GM19324 (cell line): Measurements from ENCODE around the gene ENG.
A peak's percentile ranks its signal among the peaks of the same experiment; 100 is the strongest.
"Not testable (repeated sequence)": the region's sequence is repeated elsewhere in the genome, so short reads cannot be mapped to it uniquely, and the experiment has no call there.

Source experiments
- ATAC-seq: cut with Tn5 transposase; IDR thresholded peaks from one replicate; pipeline ENCODE4 v1.9.1; 2021; ENCODE audit warnings: mild to moderate bottlenecking, moderate library complexity; ENCODE audit not compliant: unreplicated experiment, low FRiP score

ENG gene

DNA sequence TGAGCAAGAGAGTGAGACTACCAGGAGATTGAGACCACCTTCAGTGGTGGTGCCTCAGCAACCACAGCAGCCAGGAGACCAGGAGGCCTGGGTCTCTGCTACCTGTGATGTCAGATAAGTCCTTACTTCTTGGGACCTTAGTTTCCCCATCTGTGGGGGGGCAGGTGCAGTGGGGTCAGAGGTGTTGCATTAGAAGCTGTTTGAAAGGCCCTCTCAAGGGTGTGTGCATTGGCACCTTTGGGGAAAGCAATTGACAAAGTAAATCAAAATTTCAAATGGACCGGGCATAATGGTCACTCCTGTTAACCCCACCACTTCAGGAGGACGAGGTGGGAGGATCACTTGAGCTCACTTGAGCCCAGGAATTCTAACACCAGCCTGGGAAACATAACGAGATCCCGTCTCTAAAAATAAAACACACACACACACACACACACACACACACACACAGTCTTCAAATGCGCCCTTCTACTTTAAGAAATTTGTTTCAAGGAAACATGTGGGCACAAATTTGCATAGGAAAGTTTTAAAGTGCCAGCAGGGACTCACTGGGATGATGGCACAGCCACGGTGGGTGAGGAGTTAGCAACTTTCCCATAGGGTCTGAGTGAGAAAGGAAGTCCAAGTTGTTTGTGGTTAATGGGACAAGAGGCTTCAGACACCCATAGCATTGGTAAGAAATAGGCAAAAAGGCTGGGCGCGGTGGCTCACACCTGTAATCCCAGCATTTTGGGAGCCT lies 24.4 kb upstream of the ENG start:
- no peak for ATAC-seq

DNA sequence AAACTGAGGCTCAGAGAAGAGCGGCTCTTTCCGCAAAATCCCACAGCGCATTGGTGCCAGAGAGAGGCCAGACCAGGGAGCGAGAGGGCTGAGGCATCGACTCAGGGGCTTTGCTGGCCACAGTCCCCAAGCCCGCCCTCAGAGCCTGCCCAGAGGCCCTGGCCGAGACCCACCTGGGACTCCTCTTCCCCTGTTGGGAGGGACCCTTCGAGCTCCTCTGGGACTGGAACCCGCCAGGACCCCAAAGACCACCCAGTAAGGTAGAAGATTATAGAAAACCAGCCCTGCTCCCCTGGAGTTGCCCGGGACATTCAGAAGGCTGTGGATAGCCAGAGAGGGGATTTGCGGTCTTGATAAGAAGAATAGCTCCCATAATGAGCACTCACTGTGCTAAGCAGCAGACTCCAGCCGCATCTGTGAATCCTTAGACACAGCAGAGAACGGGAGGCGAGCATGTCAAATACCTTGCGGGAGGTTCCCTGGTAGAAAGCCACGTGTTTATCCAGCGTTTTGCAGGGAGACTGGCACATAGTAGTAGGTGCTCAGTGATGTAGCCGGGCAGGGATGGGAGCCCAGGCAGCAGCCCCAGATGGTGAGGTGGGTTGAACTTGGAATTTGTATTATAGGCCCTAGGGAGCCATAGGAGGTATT lies 23.7 kb upstream of the ENG start:
- ATAC-seq, result no peak

DNA sequence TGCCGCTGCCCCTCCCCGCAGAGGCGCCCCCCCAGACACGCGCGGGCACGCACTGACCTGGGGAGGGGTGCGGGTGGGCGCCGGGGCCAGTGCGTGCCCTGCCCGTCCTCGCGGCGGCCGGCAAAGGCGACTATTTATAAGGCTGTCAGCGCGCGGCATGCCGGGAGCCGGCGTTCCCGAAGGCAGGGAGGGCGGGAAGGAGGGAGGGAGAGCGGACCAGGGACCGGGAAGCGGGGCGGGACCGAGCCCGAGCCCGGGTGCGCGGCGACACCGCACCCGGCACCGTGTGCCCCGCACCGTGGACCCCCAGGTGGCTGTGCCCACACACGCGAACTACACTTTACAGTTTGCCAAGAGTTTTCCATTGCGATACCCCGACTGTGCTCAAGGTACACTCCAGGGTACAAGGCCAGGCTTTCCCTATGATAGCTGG lies 23.1 kb upstream of the ENG start, which contains the start of gene AK1:
Gene AK1, minus strand, starts transcription at position 110 of the 433 bp plus-strand sequence. CDS start 3,058 bp downstream, outside the sequence.
- no peak for ATAC-seq

DNA sequence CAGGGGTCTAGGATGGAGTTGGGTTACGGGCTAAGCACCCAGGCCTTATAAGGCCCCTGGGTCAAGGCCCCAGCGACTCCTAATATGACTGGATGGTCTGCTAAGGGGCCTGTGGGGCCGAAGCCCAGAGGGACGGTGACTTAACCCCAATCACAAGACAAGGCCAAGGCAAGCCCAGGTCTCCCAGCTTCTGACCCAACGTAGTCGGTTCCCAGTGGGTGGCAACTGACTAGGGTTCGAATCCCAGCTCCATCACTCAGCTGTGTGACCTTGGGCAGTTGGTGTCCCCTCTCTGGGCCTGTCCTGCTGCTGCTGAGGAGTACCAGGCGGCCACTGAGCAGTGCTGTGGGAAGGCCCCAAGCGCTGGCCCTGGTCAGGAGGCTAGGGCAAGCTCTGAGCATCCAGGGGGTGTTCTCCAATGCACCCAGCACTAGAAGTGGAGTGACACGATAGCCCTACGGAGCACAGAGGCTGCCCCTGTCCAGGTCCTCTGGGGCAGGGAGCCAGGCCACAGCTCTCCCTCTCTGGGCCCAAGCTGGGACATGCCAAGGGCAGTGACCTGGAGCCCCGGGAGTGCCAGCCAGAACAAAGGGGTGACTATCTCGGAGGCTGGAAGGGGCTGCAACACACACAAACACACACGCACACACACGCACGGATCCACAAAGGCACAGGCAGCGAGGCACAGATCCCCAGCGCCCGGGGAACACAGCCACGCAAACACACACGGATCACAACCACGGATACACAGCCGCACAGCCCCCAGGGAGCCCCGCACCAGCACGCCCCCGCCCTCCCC lies 22.5 kb upstream of the ENG start:
- ATAC-seq, result no peak

DNA sequence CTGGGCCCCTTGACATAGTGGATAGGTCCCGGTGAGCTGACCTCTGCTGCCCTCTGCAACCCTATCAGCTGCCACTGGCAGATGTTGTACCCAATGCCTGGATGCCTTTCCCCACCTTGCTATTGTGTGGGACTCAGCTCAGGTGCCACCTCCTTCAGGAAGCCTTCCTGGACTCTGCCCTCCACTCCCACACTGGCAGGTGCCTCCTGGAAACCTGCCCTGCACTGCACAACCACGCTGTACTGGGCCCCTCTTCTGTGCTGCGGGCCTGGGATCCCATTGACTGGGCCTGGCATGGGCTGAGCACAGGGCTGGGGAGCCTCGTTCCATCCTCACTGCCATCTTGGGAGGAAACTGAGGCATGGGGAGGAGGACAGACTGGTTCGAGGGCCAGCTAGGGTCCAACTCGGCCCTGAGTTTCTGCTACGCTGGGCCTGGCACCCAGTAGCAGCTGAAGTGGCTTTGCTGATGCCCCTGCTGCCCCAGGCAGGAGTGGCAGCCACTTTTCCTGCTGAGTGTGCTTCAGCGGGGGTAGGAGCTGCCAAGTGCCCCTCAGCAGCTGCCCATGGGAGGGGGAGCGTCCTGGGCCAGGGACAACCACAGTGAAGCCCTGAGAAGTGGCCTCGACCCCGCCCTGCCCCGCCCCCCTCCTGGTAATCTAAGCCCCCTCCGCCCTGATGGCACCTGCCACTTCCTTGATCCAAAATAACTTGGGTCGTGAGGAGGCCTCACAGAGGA lies 21.7 kb upstream of the ENG start:
- no peak for ATAC-seq

DNA sequence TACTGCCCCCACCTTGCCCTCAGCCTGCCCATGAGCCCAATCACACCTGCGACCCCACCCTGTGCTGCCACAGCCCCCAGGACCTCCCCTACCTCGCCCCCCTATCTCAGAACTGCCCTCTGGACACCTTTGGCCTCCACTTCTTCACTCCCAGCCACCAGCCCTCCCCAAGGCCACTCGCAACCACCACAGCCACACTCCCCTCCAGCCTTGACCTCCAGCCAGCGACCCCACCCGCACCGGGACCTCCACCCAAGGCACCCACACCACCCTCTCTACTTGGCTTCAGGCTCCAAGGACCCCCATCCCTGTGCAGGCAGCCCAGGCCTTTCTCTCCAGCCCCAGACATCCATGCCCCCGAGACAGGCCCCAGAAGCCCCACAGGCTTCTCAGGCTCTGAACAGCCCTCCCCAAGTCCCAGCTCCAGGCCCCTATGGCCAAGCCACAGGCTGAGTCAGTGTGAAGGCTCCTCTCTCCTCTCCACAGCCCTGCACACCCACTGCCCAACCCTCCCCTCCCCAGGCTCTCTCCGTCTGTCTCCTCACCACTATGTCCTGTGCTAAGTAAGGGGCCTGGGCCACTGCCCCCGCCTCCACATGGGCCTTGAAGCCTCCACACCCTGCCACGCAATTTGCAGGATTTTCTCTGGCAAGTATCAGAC lies 21.0 kb upstream of the ENG start:
- ATAC-seq, result no peak

DNA sequence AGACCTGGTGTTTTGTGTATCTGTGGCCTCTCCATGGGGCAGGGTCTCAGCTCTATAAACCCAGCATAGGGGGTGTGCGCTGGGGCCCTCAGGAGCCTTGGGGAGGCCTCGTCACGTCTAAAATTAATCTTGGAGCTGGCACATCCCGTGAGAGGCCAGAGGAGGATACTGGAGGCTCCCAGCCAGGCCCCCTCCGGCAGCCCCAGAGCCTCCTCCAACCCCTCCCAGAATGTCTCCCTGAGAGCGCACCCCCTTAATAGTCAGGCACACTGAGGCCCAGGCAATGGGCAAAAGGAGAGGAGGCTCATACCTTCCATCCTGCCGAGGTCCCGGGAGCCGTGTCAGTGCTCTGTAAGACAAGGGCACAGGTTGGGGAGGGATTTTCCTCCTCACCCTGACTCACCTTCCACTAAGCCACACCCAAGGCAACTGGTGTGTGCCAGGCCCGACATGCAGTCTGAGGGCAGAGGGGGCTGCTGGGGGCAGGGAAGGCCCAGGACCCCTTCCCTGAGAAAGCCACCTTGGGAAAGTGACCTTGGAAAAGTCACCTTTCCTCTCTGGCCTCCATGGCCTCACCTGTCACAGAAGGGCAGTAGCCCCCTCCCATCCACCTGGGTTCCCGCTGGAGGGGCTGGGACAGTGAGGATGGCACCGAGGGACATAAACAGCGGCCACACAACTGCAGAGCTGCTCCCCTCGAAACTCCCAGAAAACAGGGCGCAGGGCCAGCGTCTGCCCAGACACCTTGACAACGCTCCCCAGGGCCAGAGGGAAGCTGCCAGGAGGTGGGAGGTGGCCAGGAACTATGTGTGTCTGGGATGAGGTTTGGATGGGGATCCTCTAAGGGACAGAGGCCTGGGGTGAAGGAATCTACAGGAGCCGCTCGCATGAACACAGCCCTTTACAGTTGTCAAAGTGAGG lies 20.1 kb upstream of the ENG start:
- ATAC-seq, result no peak

DNA sequence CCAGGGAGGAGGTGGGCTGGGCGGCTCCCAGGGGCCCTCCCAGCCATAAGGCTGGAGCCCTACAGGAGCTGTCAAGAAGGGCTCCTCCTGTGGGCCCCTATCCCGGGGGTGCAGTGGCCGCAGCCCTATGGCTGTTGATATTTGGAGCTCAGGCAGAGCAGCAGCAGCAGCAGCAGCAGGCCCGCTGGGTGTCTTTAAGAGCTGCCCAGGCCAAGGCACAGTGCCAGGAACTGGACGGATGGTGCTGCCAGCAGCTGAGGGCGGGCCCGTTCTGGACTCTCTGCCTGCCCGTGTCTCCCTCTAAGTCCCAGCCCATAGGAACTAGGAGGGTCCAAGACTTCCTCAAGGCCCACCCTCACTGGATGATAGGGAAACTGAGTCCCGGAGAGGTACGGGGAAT lies 19.4 kb upstream of the ENG start:
- no peak for ATAC-seq

DNA sequence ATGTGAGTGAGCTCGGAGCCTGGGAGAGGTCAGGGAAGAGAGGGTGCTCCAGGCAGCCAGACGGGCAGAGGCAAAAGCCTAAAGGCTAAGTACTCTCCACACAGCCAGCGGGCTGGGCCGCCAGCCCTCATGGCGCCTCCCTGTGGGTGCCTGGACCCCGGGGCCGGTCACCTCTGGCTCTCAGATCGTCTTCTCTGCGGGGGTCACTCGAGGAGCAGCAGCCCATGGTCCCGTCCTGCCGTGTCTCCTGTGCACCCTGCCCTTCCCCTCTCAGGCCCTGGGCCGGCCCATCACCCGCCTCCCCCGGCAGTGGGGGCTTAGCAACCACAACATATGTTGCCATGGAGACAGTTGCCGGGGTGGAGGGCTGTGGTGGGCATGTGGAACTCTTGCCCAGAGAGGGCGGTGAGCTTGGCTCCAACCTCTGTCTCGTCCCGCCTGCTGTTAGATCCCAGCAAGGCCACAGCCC lies 18.8 kb upstream of the ENG start:
- ATAC-seq, result no peak

DNA sequence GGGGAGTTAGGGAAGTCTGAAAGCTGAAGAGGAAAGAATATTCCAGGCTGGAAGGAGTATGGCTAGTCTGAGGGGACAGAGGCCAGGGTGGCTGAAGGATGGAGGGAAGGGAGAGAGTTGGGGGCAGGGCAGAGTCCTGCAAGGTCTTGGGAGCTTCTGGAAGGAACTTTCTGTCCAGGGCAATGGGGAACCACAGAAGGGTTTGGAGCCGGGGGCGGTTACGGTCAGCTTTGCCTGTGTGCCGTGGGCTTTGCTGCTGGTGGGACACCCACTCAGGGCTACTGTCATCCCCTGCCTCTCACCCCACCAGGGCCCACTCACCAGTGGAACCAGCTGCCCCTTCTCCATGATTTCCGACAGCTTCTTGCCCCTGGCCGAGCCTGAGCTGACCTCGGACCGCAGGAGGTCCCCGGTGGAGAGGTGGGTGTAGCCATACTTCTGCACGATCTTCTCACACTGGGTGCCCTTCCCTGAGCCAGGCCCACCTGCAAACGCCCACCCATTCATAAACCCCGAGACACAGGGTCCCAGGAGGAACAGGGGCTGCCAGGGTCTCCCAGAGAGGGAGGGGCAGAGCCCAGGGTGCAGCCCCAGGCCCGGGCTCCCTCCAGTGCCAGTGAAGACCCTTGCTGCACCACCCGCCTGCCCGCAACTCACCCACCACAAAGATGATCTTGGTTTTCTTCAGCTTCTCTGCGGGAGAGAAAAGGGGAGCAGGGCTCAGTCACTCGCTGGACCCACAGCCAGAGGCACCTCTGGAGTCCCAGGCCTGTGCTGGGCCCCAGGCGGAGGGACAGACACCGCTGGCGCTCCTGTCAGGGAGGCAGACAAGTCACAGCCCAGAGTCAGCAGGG lies 18.1 kb upstream of the ENG start:
- ATAC-seq, result no peak

DNA sequence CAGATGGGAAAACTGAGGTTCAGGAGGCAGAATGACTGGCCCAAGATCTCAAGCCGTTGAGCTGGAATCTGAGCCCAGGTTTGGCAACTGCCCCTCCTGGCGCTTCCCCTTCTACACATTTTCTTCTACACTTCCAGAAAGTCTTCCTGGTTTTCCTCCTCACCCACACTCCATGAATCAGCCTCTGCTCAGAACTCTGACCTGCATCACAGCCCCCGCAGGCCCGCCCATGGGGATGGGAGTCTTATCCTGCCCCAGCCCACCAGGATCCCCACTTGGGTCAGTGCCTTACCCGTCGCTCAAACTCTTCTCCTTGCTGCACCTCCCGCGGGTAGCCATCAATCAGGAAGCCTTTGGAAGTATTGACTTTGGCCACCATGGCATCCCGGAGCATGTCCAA lies 17.1 kb upstream of the ENG start:
- no peak for ATAC-seq

DNA sequence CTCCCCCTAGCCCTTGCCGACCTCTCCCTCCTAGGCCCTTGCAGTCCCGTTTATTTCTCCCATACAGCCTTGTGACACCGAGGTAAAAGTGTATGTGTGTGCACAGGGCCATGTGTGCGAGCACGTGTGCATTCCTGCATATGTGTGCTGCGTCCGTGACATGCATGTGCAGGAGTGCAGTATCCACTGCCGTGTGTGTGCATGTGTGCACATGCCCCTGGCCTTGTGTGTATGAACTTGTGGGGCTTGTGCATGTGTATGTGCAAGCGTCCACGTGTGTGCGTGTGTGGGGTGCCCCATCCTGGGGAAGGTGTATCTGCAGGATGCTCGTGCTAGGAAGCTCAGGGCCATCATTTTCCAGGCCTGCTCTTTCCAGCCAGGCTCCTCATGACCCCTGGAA lies 16.4 kb upstream of the ENG start:
- ATAC-seq, result no peak

DNA sequence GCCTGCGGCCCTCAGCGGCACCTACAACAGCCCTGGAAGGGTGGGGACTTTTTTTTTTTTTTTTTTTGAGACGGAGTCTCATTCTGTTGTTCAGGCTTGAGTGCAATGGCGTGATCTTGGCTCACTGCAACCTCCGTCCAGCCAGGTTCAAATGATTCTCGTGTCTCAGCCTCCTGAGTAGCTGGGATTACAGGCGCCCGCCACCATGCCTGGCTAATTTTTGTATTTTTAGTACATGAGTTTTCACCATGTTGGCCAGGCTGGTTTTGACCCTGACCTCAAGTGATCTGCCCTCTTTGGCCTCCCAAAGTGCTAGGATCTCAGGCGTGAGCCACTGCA lies 15.7 kb upstream of the ENG start:
- not testable (repeated sequence) for ATAC-seq

DNA sequence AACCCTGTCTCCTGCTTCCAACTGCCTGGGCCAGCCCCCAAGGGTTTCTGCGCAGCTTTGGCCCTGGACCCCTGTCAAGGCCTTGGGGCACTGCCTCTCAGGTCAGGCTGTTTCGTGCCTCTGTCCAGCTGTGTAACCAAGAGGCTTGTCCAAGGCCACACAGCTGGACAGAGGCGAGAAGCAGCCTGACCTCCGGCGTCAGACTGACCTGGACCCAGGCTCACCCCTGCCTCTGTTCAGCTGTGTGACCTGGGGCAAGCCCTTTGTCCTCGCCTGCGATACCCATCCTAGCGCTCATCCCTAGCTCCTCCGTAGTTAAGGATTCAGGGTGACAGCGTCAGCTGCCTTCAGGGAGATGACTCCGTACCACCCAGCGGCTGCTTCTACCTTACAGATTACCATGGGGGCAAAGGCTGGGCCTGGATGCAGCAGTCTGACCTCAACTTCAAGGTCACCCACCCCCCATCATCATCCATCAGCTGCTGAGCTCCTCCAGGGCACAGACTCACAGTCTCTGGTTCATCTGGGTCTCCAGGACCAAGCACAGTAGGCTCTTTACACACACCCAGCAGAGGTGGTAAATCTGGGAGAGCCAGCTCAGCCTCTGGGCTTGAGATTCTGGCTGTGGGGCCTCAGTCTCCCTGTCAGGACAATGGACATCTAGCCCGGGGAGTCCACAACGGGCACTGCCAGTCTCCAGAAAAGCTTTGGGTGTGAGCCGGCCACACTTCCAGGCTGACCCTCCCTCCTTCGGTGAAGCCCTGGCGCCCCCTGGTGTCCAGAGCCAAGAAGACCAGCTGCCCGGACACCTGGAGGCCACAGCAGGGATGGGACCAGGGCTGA lies 15.1 kb upstream of the ENG start:
- ATAC-seq, result peak; percentile 46

DNA sequence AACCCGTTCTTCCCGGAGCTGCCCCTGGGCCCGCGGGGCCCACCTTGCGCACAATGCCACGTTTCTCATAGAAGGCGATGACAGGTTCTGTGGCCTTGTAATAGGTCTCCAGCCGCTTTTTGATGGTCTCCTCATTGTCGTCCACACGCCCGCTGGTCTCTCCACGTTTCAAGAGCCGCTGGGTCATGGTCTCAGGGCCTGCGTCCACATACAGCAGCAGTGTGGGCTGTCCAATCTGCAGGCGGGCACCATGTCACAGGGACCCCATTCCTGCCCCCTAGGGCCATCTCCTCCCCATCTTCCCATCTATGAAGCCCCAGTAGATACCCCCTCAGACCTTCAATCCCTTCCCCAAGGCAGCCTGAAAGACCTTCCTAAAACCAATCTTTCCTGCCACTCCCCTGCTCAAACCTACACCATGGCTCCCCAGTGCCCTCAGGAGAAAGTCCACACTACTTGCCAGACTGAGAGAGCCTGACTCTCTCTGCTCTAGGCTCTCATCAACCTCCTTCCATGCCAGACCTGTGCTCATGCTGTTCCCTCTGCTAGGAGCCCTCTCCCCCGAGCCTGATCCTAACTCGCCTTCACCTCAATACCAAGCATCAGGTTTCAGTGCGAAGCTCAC lies 13.9 kb upstream of the ENG start:
- no peak for ATAC-seq

DNA sequence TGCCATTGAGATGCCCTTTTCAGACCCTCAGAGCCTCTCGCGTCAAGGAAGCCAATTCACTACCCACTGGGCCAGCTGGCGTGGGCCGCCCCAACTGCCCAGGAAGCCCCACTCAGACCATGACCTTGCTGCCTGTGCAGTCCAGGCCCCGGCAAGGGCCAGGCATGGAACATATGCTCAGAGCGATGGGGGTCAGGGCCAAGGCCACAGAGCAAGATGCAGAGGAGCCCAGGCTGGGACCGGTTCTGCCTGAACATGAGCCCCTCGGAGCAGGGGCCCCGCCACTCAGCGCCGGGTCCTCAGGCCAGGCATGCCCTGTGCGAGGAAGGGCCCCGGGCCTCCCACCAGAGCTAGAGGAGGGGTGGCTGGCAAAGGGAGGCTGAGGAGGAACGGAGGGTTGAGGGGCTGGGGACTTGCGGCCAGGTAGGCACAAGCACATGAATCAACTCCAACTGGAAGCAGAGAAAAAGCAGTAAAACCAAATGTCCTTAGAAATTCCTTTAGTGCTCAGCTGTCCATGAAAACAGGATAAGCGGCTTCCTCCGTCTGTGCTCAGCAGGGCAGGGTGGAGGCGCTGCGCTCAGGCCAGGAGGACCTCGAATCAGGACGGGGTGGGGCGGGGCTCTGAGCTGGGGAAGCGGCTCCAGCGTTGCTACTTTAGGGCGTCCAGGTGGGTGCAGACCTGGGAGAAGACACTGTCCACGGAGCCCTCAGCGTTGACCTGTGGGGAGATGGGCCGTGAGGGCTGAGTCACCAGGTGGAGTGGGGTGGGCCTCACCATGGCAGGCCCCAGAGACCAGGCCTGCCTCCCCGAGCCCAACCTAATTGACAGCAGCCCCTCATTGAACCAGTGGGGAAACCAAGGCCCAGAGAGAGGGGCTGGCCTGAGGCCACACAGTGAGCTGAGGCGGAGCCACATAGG lies 13.2 kb upstream of the ENG start:
- ATAC-seq, result no peak
